GM19468 (cell line): ENCODE results near the gene CDS2.
A peak's percentile ranks its signal among the peaks of the same experiment; 100 is the strongest.

Experiments used
- ATAC-seq: cut with Tn5 transposase; IDR thresholded peaks from one replicate; pipeline ENCODE4 v1.9.1; 2021; ENCODE audit warnings: mild to moderate bottlenecking, moderate library complexity, moderate number of reproducible peaks; ENCODE audit not compliant: unreplicated experiment; ENCODE audit errors: extremely low read depth

The CDS2 gene

GRCh38 chr20:5198651-5198924, 71.8 kb downstream of the CDS2 start:
- no peak for ATAC-seq

GRCh38 chr20:5203380-5203779, 76.6 kb downstream of the CDS2 start:
- no peak for ATAC-seq

- ATAC-seq = peak; percentile 91
These were observed 78.8 kb downstream of the CDS2 start for GRCh38 chr20:5205348-5206210.

- ATAC-seq = no peak
These were observed 80.3 kb downstream of the CDS2 start for GRCh38 chr20:5207138-5207537.

- no peak for ATAC-seq
These were observed 85.3 kb downstream of the CDS2 start for GRCh38 chr20:5211803-5212714.

GRCh38 chr20:5212907-5213487, 86.2 kb downstream of the CDS2 start:
- no peak for ATAC-seq

GRCh38 chr20:5214826-5215225, 88.0 kb downstream of the CDS2 start:
- ATAC-seq = no peak

GRCh38 chr20:5215672-5216304, 89.0 kb downstream of the CDS2 start:
- ATAC-seq = no peak

GRCh38 chr20:5216663-5217062, 89.9 kb downstream of the CDS2 start:
- ATAC-seq = no peak

- no peak for ATAC-seq
These were observed 90.8 kb downstream of the CDS2 start for GRCh38 chr20:5217616-5218015.

- ATAC-seq = no peak
These were observed 93.7 kb downstream of the CDS2 start for GRCh38 chr20:5220321-5221060.

GRCh38 chr20:5221061-5221430, 94.2 kb downstream of the CDS2 start:
- ATAC-seq = no peak

GRCh38 chr20:5222919-5223634, 96.3 kb downstream of the CDS2 start:
- ATAC-seq = no peak

- no peak for ATAC-seq
These were observed 103.7 kb downstream of the CDS2 start for GRCh38 chr20:5230544-5230943.

GRCh38 chr20:5234158-5234557, 107.3 kb downstream of the CDS2 start:
- ATAC-seq = no peak

- ATAC-seq = no peak
These were observed 108.2 kb downstream of the CDS2 start for GRCh38 chr20:5234978-5235377.
